ENCODE data around the gene EXOC4.
"Not testable (repeated sequence)": the region's sequence is repeated elsewhere in the genome, so short reads cannot be mapped to it uniquely, and the experiment has no call there.

EXOC4 gene

GRCh38 chr7:133274265-133274664, 21.4 kb downstream of the EXOC4 start:
- DNase-seq (ENCODE audit: low read depth in 2 of 2), result no peak
- no peak overlapping the region for H3K4me3 ChIP-seq (replicated peaks in 1 of 2; ENCODE audit: low read depth in 2 of 2, low read length in 2 of 2)
- TF ChIP-seq, protein P1, sequence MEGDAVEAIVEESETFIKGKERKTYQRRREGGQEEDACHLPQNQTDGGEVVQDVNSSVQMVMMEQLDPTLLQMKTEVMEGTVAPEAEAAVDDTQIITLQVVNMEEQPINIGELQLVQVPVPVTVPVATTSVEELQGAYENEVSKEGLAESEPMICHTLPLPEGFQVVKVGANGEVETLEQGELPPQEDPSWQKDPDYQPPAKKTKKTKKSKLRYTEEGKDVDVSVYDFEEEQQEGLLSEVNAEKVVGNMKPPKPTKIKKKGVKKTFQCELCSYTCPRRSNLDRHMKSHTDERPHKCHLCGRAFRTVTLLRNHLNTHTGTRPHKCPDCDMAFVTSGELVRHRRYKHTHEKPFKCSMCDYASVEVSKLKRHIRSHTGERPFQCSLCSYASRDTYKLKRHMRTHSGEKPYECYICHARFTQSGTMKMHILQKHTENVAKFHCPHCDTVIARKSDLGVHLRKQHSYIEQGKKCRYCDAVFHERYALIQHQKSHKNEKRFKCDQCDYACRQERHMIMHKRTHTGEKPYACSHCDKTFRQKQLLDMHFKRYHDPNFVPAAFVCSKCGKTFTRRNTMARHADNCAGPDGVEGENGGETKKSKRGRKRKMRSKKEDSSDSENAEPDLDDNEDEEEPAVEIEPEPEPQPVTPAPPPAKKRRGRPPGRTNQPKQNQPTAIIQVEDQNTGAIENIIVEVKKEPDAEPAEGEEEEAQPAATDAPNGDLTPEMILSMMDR (IDR thresholded peaks at IDR 0.05; ENCODE audit: low read depth, low read length), result no peak

- TF ChIP-seq, protein P1 (IDR thresholded peaks at IDR 0.05; ENCODE audit: low read depth, low read length), result no peak
- H3K4me3 ChIP-seq (replicated peaks in 1 of 2; ENCODE audit: low read depth in 2 of 2, low read length in 2 of 2), result no peak overlapping the region
- no peak for DNase-seq (ENCODE audit: low read depth in 2 of 2)
These were observed 22.1 kb downstream of the EXOC4 start for GRCh38 chr7:133275008-133275407.

DNA sequence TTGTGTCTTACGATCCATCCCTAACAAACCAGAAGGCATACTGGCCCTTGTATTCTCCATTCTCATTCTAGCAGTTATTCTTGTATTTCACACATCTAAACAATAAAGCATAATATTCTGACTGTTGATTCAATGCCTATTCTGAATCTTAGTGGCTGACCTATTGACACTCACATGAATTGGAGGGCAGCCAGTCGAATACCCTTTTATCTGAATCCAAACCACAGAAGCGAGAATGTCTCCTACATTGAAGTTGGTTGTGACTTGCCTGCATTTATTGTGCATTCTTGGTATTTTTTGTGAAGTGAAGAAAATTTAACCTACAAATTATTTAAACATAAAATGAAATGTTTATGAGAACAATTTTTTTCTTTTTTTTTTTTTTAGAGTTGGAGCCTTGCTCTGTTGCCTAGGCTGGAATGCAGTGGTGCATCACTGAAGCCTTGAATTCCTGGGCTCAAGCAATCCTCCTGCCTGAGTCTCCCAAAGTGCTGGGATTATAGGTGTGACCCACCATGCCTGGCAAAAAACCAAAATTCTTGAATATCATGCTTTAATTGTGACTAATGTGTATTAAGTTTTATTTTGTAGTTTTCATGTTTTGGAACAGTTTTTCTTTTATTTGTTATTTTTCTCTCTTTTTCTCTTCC, 22.7 kb downstream of the EXOC4 start:
- TF ChIP-seq, protein P1 (IDR thresholded peaks at IDR 0.05; ENCODE audit: low read depth, low read length), result no peak
- no peak overlapping the region for H3K4me3 ChIP-seq (replicated peaks in 1 of 2; ENCODE audit: low read depth in 2 of 2, low read length in 2 of 2)
- peak; percentile 5 to 71 for DNase-seq (ENCODE audit: low read depth in 2 of 2)

GRCh38 chr7:133278975-133279374, 26.1 kb downstream of the EXOC4 start:
- H3K4me3 ChIP-seq (replicated peaks in 1 of 2; ENCODE audit: low read depth in 2 of 2, low read length in 2 of 2); DNase-seq (ENCODE audit: low read depth in 2 of 2): not testable (repeated sequence)

GRCh38 chr7:133282094-133282493, 29.2 kb downstream of the EXOC4 start:
- no peak overlapping the region for H3K4me3 ChIP-seq (replicated peaks in 1 of 2; ENCODE audit: low read depth in 2 of 2, low read length in 2 of 2)
- DNase-seq (ENCODE audit: low read depth in 2 of 2), result no peak
- TF ChIP-seq, protein P1 (IDR thresholded peaks at IDR 0.05; ENCODE audit: low read depth, low read length), result no peak

DNA sequence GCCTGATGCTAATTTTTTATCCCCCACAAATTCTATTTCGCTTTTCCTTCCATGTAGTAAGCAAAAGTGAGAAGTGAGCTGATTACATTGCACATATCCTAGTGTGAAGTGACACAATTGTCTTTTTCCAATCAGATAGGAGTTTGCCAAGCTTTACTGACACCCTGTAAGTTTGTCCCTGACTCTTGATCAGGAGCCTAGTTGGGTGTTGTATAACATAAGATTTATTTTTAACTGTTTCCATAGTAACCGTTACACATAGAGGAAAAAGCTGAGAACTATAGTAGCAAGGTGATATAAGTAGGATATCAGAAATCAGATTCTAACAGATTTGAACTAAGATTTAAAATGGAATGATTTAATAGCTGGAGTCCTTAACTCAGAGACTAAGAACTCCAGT, 31.2 kb downstream of the EXOC4 start:
- no peak overlapping the region for H3K4me3 ChIP-seq (replicated peaks in 1 of 2; ENCODE audit: low read depth in 2 of 2, low read length in 2 of 2)
- TF ChIP-seq, protein P1 (IDR thresholded peaks at IDR 0.05; ENCODE audit: low read depth, low read length), result no peak

DNA sequence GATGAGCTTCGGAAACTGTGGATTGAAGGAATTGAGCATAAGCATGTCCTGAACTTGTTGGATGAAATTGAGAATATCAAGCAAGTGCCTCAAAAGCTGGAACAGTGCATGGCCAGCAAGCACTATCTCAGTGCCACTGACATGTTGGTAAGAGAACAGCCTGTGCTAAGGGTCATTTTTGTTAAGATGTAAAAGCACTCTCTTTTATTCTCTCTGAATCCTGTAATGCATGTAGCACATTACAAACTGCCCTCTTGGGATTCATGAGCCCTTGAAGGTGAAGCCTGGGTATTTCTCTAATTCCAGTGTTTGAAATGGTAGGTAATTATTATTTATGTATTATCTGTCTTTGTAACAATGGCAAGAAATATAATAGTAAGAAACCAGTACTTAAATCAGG, 36.1 kb downstream of the EXOC4 start:
- no peak for DNase-seq (ENCODE audit: low read depth in 2 of 2)
- no peak overlapping the region for H3K4me3 ChIP-seq (replicated peaks in 1 of 2; ENCODE audit: low read depth in 2 of 2, low read length in 2 of 2)
- TF ChIP-seq, protein P1 (IDR thresholded peaks at IDR 0.05; ENCODE audit: low read depth, low read length), result no peak

More for the DNA sequence above, 31.2 kb downstream of the EXOC4 start:
- no peak for DNase-seq (ENCODE audit: low read depth in 2 of 2)

Measured in cardiac fibroblast (primary cell).